GM23338 (cell line): ENCODE measurements around the gene SORL1-AS1.

Source experiments
- ATAC-seq: fragments of 200-7000 bp; cut with Tn5 transposase; 3 replicates; pipeline ENCODE4 v1.9.1; 2020
- DNase-seq: peaks from one replicate; pipeline ENCODE4 v3.0.0-alpha.2; 2015; ENCODE audit warnings: low spot score
- H2AFZ ChIP-seq: fragments of 200-600 bp; sonication (generic); 2 replicates; pipeline ENCODE4 v1.8.0; 2016; ENCODE audit warnings: antibody characterized with exemption, mild to moderate bottlenecking, moderate library complexity
- H3F3A ChIP-seq: fragments of 200-600 bp; sonication (generic); replicated peaks from 2 replicates; pipeline ENCODE4 v1.8.0; 2017; ENCODE audit warnings: antibody characterized with exemption, mixed run types, low read depth
- H3K27ac ChIP-seq: fragments of 200-600 bp; sonication (generic); 2 replicates; pipeline ENCODE4 v1.6.1; 2016; ENCODE audit warnings: low read depth
- H3K27me3 ChIP-seq: fragments of 200-600 bp; sonication (generic); 2 replicates; pipeline ENCODE4 v1.8.0; 2016; ENCODE audit warnings: mild to moderate bottlenecking, mixed run types, moderate library complexity; ENCODE audit not compliant: insufficient read depth
- H3K36me3 ChIP-seq: fragments of 200-600 bp; sonication (generic); 2 replicates; pipeline ENCODE4 v1.8.0; 2016; ENCODE audit warnings: mild to moderate bottlenecking; ENCODE audit not compliant: insufficient read depth
- H3K4me1 ChIP-seq: fragments of 200-600 bp; sonication (generic); 2 replicates; pipeline ENCODE4 v1.8.0; 2016; ENCODE audit warnings: mild to moderate bottlenecking, moderate library complexity; ENCODE audit not compliant: insufficient read depth
- H3K4me2 ChIP-seq: fragments of 200-600 bp; sonication (generic); 2 replicates; pipeline ENCODE4 v1.7.1; 2017; ENCODE audit warnings: mixed run types
- H3K4me3 ChIP-seq: fragments of 200-600 bp; sonication (generic); 2 replicates; pipeline ENCODE4 v1.6.1; 2016; ENCODE audit warnings: mixed run types
- H3K79me2 ChIP-seq: fragments of 200-600 bp; sonication (generic); replicated peaks from 2 replicates; pipeline ENCODE4 v1.8.0; 2017; ENCODE audit warnings: mild to moderate bottlenecking; ENCODE audit not compliant: insufficient read depth
- H3K9me2 ChIP-seq: fragments of 200-600 bp; sonication (generic); 2 replicates; pipeline ENCODE4 v1.8.0; 2017; ENCODE audit not compliant: insufficient read depth
- H4K20me1 ChIP-seq: fragments of 200-600 bp; sonication (generic); replicated peaks from 2 replicates; pipeline ENCODE4 v1.8.0; 2017; ENCODE audit warnings: mild to moderate bottlenecking; ENCODE audit not compliant: insufficient read depth
- H3K27ac Mint-ChIP-seq: 2 replicates; pipeline ENCODE4 v1.8.0; 2020; ENCODE audit warnings: inconsistent platforms, mild to moderate bottlenecking, moderate library complexity, mixed read lengths
- H3K27me3 Mint-ChIP-seq: 3 replicates; pipeline ENCODE4 v1.8.0; 2022; ENCODE audit warnings: low read depth, mild to moderate bottlenecking, moderate library complexity, mixed read lengths, inconsistent platforms; ENCODE audit not compliant: insufficient read depth, poor library complexity
- H3K36me3 Mint-ChIP-seq: 3 replicates; pipeline ENCODE4 v1.8.0; 2021; ENCODE audit warnings: low read depth, mild to moderate bottlenecking, inconsistent platforms, moderate library complexity, mixed read lengths
- H3K4me1 Mint-ChIP-seq: 3 replicates; pipeline ENCODE4 v1.8.0; 2020; ENCODE audit warnings: mild to moderate bottlenecking, inconsistent platforms, mixed read lengths
- H3K4me3 Mint-ChIP-seq: 3 replicates; pipeline ENCODE4 v1.8.0; 2021; ENCODE audit warnings: moderate library complexity, mild to moderate bottlenecking, inconsistent platforms, mixed read lengths
- H3K9me3 Mint-ChIP-seq: 3 replicates; pipeline ENCODE4 v1.8.0; 2020; ENCODE audit warnings: moderate library complexity, mild to moderate bottlenecking, inconsistent platforms, mixed read lengths
- ETS1 ChIP-seq: IDR thresholded peaks from 2 replicates; pipeline ENCODE4 v1.6.1; 2016; ENCODE audit warnings: antibody characterized with exemption
- ZNF114 ChIP-seq: fragments of 250-450 bp; sonication (Bioruptor Pico); IDR thresholded peaks from 2 replicates; pipeline ENCODE4 v1.5.0; 2020; ENCODE audit warnings: mild to moderate bottlenecking, moderate library complexity
- ZNF331 ChIP-seq: fragments of 250-450 bp; sonication (Bioruptor Pico); IDR thresholded peaks from 2 replicates; pipeline ENCODE4 v1.5.0; 2020; ENCODE audit warnings: low read depth, mild to moderate bottlenecking, moderate library complexity
- TF ChIP-seq, protein P1 (sequence below): fragments of 250-450 bp; sonication (Bioruptor Pico); IDR thresholded peaks from 2 replicates; pipeline ENCODE4 v1.5.0; 2020; ENCODE audit warnings: mild to moderate bottlenecking, moderate library complexity
- TF ChIP-seq, protein P2 (sequence below), 2 experiments: fragments of 200-600 bp in 1 of 2; sonication (generic) in 1 of 2; conservative IDR thresholded peaks; 2 replicates each; pipeline versions ENCODE4 v1.5.1 to v1.6.1; 2016 to 2017; ENCODE audit warnings: antibody characterized with exemption in 2 of 2, low read depth in 2 of 2, mild to moderate bottlenecking in 2 of 2, moderate library complexity in 1 of 2

The SORL1-AS1 gene

GRCh38 chr11:121459413-121460017, 6.7 kb upstream of the SORL1-AS1 start (continued):
- TF ChIP-seq, protein P1, sequence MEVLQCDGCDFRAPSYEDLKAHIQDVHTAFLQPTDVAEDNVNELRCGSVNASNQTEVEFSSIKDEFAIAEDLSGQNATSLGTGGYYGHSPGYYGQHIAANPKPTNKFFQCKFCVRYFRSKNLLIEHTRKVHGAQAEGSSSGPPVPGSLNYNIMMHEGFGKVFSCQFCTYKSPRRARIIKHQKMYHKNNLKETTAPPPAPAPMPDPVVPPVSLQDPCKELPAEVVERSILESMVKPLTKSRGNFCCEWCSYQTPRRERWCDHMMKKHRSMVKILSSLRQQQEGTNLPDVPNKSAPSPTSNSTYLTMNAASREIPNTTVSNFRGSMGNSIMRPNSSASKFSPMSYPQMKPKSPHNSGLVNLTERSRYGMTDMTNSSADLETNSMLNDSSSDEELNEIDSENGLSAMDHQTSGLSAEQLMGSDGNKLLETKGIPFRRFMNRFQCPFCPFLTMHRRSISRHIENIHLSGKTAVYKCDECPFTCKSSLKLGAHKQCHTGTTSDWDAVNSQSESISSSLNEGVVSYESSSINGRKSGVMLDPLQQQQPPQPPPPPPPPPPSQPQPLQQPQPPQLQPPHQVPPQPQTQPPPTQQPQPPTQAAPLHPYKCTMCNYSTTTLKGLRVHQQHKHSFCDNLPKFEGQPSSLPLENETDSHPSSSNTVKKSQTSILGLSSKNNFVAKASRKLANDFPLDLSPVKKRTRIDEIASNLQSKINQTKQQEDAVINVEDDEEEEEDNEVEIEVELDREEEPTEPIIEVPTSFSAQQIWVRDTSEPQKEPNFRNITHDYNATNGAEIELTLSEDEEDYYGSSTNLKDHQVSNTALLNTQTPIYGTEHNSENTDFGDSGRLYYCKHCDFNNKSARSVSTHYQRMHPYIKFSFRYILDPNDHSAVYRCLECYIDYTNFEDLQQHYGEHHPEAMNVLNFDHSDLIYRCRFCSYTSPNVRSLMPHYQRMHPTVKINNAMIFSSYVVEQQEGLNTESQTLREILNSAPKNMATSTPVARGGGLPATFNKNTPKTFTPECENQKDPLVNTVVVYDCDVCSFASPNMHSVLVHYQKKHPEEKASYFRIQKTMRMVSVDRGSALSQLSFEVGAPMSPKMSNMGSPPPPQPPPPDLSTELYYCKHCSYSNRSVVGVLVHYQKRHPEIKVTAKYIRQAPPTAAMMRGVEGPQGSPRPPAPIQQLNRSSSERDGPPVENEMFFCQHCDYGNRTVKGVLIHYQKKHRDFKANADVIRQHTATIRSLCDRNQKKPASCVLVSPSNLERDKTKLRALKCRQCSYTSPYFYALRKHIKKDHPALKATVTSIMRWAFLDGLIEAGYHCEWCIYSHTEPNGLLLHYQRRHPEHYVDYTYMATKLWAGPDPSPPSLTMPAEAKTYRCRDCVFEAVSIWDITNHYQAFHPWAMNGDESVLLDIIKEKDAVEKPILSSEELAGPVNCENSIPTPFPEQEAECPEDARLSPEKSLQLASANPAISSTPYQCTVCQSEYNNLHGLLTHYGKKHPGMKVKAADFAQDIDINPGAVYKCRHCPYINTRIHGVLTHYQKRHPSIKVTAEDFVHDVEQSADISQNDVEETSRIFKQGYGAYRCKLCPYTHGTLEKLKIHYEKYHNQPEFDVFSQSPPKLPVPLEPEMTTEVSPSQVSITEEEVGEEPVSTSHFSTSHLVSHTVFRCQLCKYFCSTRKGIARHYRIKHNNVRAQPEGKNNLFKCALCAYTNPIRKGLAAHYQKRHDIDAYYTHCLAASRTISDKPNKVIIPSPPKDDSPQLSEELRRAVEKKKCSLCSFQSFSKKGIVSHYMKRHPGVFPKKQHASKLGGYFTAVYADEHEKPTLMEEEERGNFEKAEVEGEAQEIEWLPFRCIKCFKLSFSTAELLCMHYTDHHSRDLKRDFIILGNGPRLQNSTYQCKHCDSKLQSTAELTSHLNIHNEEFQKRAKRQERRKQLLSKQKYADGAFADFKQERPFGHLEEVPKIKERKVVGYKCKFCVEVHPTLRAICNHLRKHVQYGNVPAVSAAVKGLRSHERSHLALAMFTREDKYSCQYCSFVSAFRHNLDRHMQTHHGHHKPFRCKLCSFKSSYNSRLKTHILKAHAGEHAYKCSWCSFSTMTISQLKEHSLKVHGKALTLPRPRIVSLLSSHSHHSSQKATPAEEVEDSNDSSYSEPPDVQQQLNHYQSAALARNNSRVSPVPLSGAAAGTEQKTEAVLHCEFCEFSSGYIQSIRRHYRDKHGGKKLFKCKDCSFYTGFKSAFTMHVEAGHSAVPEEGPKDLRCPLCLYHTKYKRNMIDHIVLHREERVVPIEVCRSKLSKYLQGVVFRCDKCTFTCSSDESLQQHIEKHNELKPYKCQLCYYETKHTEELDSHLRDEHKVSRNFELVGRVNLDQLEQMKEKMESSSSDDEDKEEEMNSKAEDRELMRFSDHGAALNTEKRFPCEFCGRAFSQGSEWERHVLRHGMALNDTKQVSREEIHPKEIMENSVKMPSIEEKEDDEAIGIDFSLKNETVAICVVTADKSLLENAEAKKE (CRISPR knock-in tag) = no peak

GRCh38 chr11:121458551-121458950, 5.8 kb upstream of the SORL1-AS1 start:
- Mint-ChIP-seq H3K27me3 (peaks cover 14% of the 10 kb centered on the region), H3K4me1 (peaks cover 88% of the 10 kb centered on the region), H3K27ac (peak overlapping the region; percentile 16; the same call in 1 of the 2 replicates), H3K4me3 (no peak overlapping the region), H3K9me3 (no peaks in the 10 kb centered on the region), H3K36me3 (peaks cover 7% of the 10 kb centered on the region; the same call in 1 of the 3 replicates)
- no peaks in the 10 kb centered on the region for H3K36me3 ChIP-seq
- no peaks in the 10 kb centered on the region; the same call in 1 of the 2 replicates for H3F3A ChIP-seq
- H3K4me3 ChIP-seq = no peak overlapping the region
- no peak overlapping the region for H2AFZ ChIP-seq
- peak overlapping the region; percentile 62 for H3K4me2 ChIP-seq
- DNase-seq (no peak), ATAC-seq (no peak)
- peaks cover 89% of the 10 kb centered on the region for H3K4me1 ChIP-seq
- H3K9me2 ChIP-seq = no peaks in the 10 kb centered on the region
- no peaks in the 10 kb centered on the region for H3K27me3 ChIP-seq
- H3K27ac ChIP-seq = no peak overlapping the region
- TF ChIP-seq ZNF331 (CRISPR knock-in tag) (no peak), ETS1 (no peak), ZNF114 (CRISPR knock-in tag) (no peak)
- TF ChIP-seq, protein P2, sequence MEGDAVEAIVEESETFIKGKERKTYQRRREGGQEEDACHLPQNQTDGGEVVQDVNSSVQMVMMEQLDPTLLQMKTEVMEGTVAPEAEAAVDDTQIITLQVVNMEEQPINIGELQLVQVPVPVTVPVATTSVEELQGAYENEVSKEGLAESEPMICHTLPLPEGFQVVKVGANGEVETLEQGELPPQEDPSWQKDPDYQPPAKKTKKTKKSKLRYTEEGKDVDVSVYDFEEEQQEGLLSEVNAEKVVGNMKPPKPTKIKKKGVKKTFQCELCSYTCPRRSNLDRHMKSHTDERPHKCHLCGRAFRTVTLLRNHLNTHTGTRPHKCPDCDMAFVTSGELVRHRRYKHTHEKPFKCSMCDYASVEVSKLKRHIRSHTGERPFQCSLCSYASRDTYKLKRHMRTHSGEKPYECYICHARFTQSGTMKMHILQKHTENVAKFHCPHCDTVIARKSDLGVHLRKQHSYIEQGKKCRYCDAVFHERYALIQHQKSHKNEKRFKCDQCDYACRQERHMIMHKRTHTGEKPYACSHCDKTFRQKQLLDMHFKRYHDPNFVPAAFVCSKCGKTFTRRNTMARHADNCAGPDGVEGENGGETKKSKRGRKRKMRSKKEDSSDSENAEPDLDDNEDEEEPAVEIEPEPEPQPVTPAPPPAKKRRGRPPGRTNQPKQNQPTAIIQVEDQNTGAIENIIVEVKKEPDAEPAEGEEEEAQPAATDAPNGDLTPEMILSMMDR (conservative IDR thresholded peaks at IDR 0.05; ENCODE audit: low read depth in 2 of 2) = no peak
- TF ChIP-seq, protein P1 (CRISPR knock-in tag) = no peak
- no peaks in the 10 kb centered on the region; the same call in 1 of the 2 replicates for H4K20me1 ChIP-seq
- peaks cover 100% of the 10 kb centered on the region for H3K79me2 ChIP-seq
